ENCODE results near the gene RXYLT1.

DNA sequence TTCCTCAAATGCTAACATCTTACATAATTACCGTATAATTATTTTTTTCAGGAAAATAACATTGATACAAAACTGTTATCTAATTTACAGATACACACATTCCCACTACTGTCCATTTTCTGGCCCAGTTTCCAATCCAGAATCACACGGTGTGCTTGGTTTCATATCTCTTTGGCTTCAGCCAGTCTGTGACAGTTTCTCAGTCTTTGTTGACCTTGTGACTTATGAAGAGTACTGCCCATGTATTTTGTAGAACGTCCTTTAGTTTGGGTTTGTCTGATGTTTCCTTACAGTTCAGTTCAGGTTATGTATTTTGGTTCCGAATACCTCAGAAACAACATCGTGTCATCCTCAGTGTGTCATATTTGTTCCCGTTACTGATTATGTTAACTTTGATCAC lies 16.2 kb downstream of the RXYLT1 start:
- TF ChIP-seq FOXK2 (IDR thresholded peaks at IDR 0.05) (no peak), FOXM1 (IDR thresholded peaks at IDR 0.05; ENCODE audit: borderline replicate concordance) (no peak), BHLHE40 (IDR thresholded peaks at IDR 0.05; ENCODE audit: borderline replicate concordance) (no peak), CTBP1 (IDR thresholded peaks at IDR 0.05; ENCODE audit: borderline replicate concordance) (no peak), SUZ12 (IDR thresholded peaks at IDR 0.05) (no peak)

Measured in HEK293T (cell line).